NCI-H1048 (cell line): Measurements from ENCODE around the gene VWA3B.
"Not testable (repeated sequence)": the region's sequence is repeated elsewhere in the genome, so short reads cannot be mapped to it uniquely, and the experiment has no call there.

Experiments
- DNase-seq: peaks from one replicate; lab custom pipeline; 2025; lab: John Stamatoyannopoulos, UW

VWA3B gene

GRCh38 chr2:98297817-98298682, 211.1 kb downstream of the VWA3B start:
- DNase-seq, result no peak

GRCh38 chr2:98298683-98299164, 211.8 kb downstream of the VWA3B start:
- DNase-seq, result no peak

GRCh38 chr2:98299211-98299905, 212.4 kb downstream of the VWA3B start:
- no peak for DNase-seq

GRCh38 chr2:98300141-98300874, 213.3 kb downstream of the VWA3B start:
- no peak for DNase-seq

GRCh38 chr2:98301469-98301868, 214.5 kb downstream of the VWA3B start:
- no peak for DNase-seq

- DNase-seq, result not testable (repeated sequence)
These were observed 220.2 kb downstream of the VWA3B start for GRCh38 chr2:98307131-98307696.

- DNase-seq, result no peak
These were observed 221.1 kb downstream of the VWA3B start for GRCh38 chr2:98308068-98308467.

GRCh38 chr2:98308532-98308931, 221.6 kb downstream of the VWA3B start:
- no peak for DNase-seq

GRCh38 chr2:98309580-98309979, 222.6 kb downstream of the VWA3B start:
- DNase-seq, result no peak

GRCh38 chr2:98310010-98310409, 223.0 kb downstream of the VWA3B start:
- DNase-seq, result no peak

- DNase-seq, result no peak
These were observed 224.1 kb downstream of the VWA3B start for GRCh38 chr2:98311090-98311489.

GRCh38 chr2:98311771-98312545, 225.0 kb downstream of the VWA3B start:
- DNase-seq, result no peak

- DNase-seq, result no peak
These were observed 226.7 kb downstream of the VWA3B start for GRCh38 chr2:98313492-98314250.

GRCh38 chr2:98314251-98314650, 227.3 kb downstream of the VWA3B start:
- no peak for DNase-seq

- no peak for DNase-seq
These were observed 229.0 kb downstream of the VWA3B start for GRCh38 chr2:98315957-98316356.

GRCh38 chr2:98317214-98317613, 230.2 kb downstream of the VWA3B start:
- DNase-seq, result no peak

GRCh38 chr2:98320171-98320570, 233.2 kb downstream of the VWA3B start:
- DNase-seq, result not testable (repeated sequence)

GRCh38 chr2:98324181-98324580, 237.2 kb downstream of the VWA3B start:
- no peak for DNase-seq

- no peak for DNase-seq
These were observed 240.8 kb downstream of the VWA3B start for GRCh38 chr2:98327776-98328175.

- DNase-seq, result no peak
These were observed 242.6 kb downstream of the VWA3B start for GRCh38 chr2:98329549-98329948.

GRCh38 chr2:98332989-98333388, 246.0 kb downstream of the VWA3B start:
- DNase-seq, result no peak
